Calu3 (cell line): ENCODE results near the gene UBQLN1. TPM values are rescaled to one million over a fixed set of nuclear protein-coding genes. Genes with fewer than 3 reads are reported as not detected.

Experiments
- BruUV-seq: library from RNA; stranded (reverse); fragments of 400-500 nt; replicated peaks from 2 replicates; lab custom pipeline; 2021; lab: Mats Ljungman, UMichigan
- CTCF ChIA-PET: fragments of 300-600 bp; sonication (Branson Sonifier 250); formaldehyde crosslinking; loops from one replicate; lab custom pipeline; 2022; ENCODE audit warnings: antibody characterized with exemption; lab: Charles Lee
- DNase-seq: peaks from one replicate; pipeline ENCODE4 v3.0.0; 2022
- H3K27ac Mint-ChIP-seq: one replicate; pipeline ENCODE4 v1.8.0; 2022; ENCODE audit warnings: mixed read lengths; ENCODE audit not compliant: unreplicated experiment
- H3K27me3 Mint-ChIP-seq: one replicate; pipeline ENCODE4 v1.8.0; 2022; ENCODE audit warnings: mixed read lengths; ENCODE audit not compliant: unreplicated experiment
- H3K36me3 Mint-ChIP-seq: one replicate; pipeline ENCODE4 v1.8.0; 2022; ENCODE audit warnings: mild to moderate bottlenecking, moderate library complexity, mixed read lengths; ENCODE audit not compliant: insufficient read depth, unreplicated experiment
- H3K4me1 Mint-ChIP-seq: one replicate; pipeline ENCODE4 v1.8.0; 2022; ENCODE audit warnings: mild to moderate bottlenecking, low read depth, mixed read lengths; ENCODE audit not compliant: unreplicated experiment
- H3K4me3 Mint-ChIP-seq: one replicate; pipeline ENCODE4 v1.8.0; 2022; ENCODE audit warnings: mild to moderate bottlenecking, low read depth, moderate library complexity, mixed read lengths; ENCODE audit not compliant: unreplicated experiment
- H3K9me3 Mint-ChIP-seq: one replicate; pipeline ENCODE4 v1.8.0; 2022; ENCODE audit warnings: low read depth, mixed read lengths; ENCODE audit not compliant: unreplicated experiment
- CTCF ChIP-seq: fragments of 200-600 bp; IDR thresholded peaks from one replicate; pipeline ENCODE4 v1.8.0; 2022; ENCODE audit warnings: antibody characterized with exemption; ENCODE audit not compliant: unreplicated experiment
- intact Hi-C: fragments of 100-400 bp; cut with micrococcal nuclease; formaldehyde crosslinking; loops from one replicate; pipeline ENCODE4 v1.10.0; 2022; ENCODE audit not compliant: unreplicated experiment
- total RNA-seq: library from RNA; stranded (reverse); gene quantifications from 2 replicates; pipeline ENCODE4 v1.2.3, GENCODE V29; 2022

Gene UBQLN1
- total RNA-seq, 1 experiment from 2014 or later = 108 TPM

DNA sequence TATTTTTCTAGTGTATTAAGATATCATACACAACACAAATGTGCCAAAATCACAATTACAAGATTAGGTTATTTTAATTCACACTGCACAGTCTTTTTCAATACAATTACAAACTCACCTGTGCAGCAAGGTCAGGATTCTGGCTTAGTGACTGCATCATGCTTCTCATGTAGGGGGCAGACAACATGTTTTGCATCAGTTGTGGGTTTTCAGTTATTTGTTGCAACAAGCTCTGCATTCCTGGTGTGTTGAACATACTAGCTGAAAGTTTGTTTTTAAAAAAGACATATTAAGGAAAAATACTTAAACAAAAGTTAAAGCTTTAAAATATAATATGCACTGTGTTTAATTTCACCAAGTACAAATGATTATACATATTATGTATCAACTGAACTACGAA is 38.7 kb downstream of the UBQLN1 start:
- Mint-ChIP-seq H3K4me1 (no peaks in the 10 kb centered on the region), H3K27me3 (no peaks in the 10 kb centered on the region), H3K9me3 (no peaks in the 10 kb centered on the region), H3K4me3 (no peak overlapping the region), H3K36me3 (peaks cover 11% of the 10 kb centered on the region), H3K27ac (no peak overlapping the region)
- intact Hi-C loops = no loop called here
- no peak for DNase-seq
- CTCF ChIA-PET = no interaction called here
- BruUV-seq = no TSS peak
- TF ChIP-seq CTCF = no peak

DNA sequence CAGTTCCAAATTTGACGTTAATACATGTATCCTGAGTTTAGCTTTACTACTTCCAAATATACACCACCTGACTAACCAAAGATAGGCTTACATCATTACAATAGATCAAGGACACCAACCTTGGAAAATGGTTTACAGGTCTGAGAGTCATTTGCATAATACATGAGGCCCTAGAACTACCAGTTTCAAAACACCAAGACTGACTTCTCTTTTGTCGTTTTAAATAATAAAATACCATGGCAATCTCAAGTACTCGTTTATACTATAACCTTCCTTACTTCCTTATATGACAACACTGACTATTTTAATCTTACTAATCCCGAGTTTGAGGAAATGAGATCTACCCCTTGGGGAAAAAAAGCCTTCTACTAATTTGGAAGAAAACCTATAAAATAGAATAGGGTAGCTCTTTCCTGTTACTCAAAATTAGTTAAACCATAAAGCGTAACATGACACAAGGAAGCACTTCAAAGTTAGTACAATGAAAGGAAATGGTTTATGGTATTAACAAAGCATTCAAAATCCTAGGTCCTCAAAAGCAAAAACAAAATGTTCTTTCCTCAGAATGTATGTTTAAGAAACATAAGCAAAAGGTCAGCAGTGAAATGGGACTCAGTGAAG is 42.1 kb downstream of the UBQLN1 start:
- Mint-ChIP-seq H3K4me1 (no peaks in the 10 kb centered on the region), H3K27ac (no peak overlapping the region), H3K4me3 (no peak overlapping the region), H3K27me3 (no peaks in the 10 kb centered on the region), H3K36me3 (peaks cover 29% of the 10 kb centered on the region), H3K9me3 (no peaks in the 10 kb centered on the region)
- intact Hi-C loops = no loop called here
- CTCF ChIA-PET = interaction anchor here (0.5 to 0.6 kb wide), 2 partner anchors 16 to 65 kb away, joined by 3 read pairs; no protein-coding TSS in a partner anchor
- no peak for TF ChIP-seq CTCF
- DNase-seq = no peak
- BruUV-seq = no TSS peak

- H3K4me1 Mint-ChIP-seq = no peaks in the 10 kb centered on the region
- TF ChIP-seq CTCF = no peak
- intact Hi-C loops = no loop called here
- no peak overlapping the region for H3K4me3 Mint-ChIP-seq
- H3K36me3 Mint-ChIP-seq = peaks cover 29% of the 10 kb centered on the region
- no TSS peak for BruUV-seq
- DNase-seq = no peak
- no peaks in the 10 kb centered on the region for H3K9me3 Mint-ChIP-seq
- no peaks in the 10 kb centered on the region for H3K27me3 Mint-ChIP-seq
- CTCF ChIA-PET = no interaction called here
- H3K27ac Mint-ChIP-seq = no peak overlapping the region
Observed at GRCh38 chr9:83662933-83663332, 44.8 kb downstream of the UBQLN1 start.

DNA sequence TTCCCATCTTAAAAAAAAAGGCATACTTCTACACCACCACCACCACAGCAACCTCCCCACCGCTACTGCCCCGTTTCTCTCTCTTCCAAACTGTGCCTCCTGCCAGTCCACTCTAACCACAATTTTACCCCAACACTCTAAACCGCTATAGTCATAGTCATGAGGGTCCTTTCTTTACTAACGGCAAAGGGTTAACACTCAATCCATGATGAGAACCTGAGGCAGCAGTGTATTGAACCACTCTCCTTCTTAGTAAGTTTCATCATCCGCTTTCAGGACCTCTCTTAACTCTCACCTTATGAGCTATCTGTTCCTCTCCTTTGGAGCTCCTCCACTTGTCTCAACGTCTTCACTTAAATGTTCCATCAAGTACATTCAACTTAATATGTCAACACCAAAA is 50.8 kb downstream of the UBQLN1 start:
- Mint-ChIP-seq H3K4me3 (no peak overlapping the region), H3K27me3 (no peaks in the 10 kb centered on the region), H3K36me3 (peaks cover 5% of the 10 kb centered on the region), H3K9me3 (no peaks in the 10 kb centered on the region), H3K4me1 (no peaks in the 10 kb centered on the region), H3K27ac (no peak overlapping the region)
- no peak for TF ChIP-seq CTCF
- BruUV-seq = no TSS peak
- CTCF ChIA-PET = no interaction called here
- DNase-seq = no peak
- intact Hi-C loops = no loop called here
